Skin of body (tissue), 2 donors: ENCODE measurements around the gene UNK. TPM values are rescaled to one million over a fixed set of nuclear protein-coding genes. Genes with fewer than 3 reads are reported as not detected.

Experiments used
- DNase-seq: peaks from one replicate; lab custom pipeline; 2025; lab: John Stamatoyannopoulos, UW
- total RNA-seq: library from RNA; depleted of rRNA; stranded (reverse); fragments of >200 nt; gene quantifications from one replicate; pipeline ENCODE4 v1.2.3, GENCODE V29; 2014

UNK gene
- total RNA-seq: 39.2 TPM

GRCh38 chr17:75784473-75785015 is at the start of gene UNK:
UNK (plus strand) TSS chr17:75784806; CDS start chr17:75784881, 75 bp downstream.
- peak; percentile 100 for DNase-seq

- no peak for DNase-seq
Measured at GRCh38 chr17:75736173-75736835, 48.3 kb upstream of the UNK start.

GRCh38 chr17:75737133-75737962 is 47.3 kb upstream of the UNK start:
- DNase-seq: no peak

GRCh38 chr17:75738218-75738802 is 46.3 kb upstream of the UNK start:
- DNase-seq: no peak

- no peak for DNase-seq
Measured at GRCh38 chr17:75739174-75739573, 45.4 kb upstream of the UNK start.

GRCh38 chr17:75739801-75740200 is 44.8 kb upstream of the UNK start:
- no peak for DNase-seq

- DNase-seq: no peak
Measured at GRCh38 chr17:75740215-75740614, 44.4 kb upstream of the UNK start.

- no peak for DNase-seq
Measured at GRCh38 chr17:75740631-75741077, 44.0 kb upstream of the UNK start.

- DNase-seq: no peak
Measured at GRCh38 chr17:75742337-75742736, 42.3 kb upstream of the UNK start.

GRCh38 chr17:75743625-75744206 is 40.9 kb upstream of the UNK start:
- no peak for DNase-seq

GRCh38 chr17:75748706-75749105 is 35.9 kb upstream of the UNK start:
- no peak for DNase-seq

- DNase-seq: no peak
Measured at GRCh38 chr17:75749545-75750389, 34.8 kb upstream of the UNK start.

- no peak for DNase-seq
Measured at GRCh38 chr17:75750661-75751423, 33.8 kb upstream of the UNK start.

GRCh38 chr17:75751676-75752404 is 32.8 kb upstream of the UNK start:
- no peak for DNase-seq

GRCh38 chr17:75752405-75752709 is 32.2 kb upstream of the UNK start:
- no peak for DNase-seq

GRCh38 chr17:75752802-75753513 is 31.6 kb upstream of the UNK start:
- no peak for DNase-seq

- DNase-seq: peak; percentile 40
Measured at GRCh38 chr17:75753514-75754377, 30.9 kb upstream of the UNK start.
